NCI-H1930 (cell line): ENCODE results near the gene WASHC1.
"Not testable (repeated sequence)": the region's sequence is repeated elsewhere in the genome, so short reads cannot be mapped to it uniquely, and the experiment has no call there.

Experiments used
- DNase-seq, 2 experiments: peaks; one replicate each; lab custom pipeline; 2025; lab: John Stamatoyannopoulos, UW

The WASHC1 gene

GRCh38 chr9:29356-29755 lies at the start of gene WASHC1:
WASHC1 (minus strand) TSS chr9:29456; CDS start chr9:24999, 4,457 bp downstream.
- not testable (repeated sequence) for DNase-seq

GRCh38 chr9:78333-78732 lies 49.1 kb upstream of the WASHC1 start:
- DNase-seq, result not testable (repeated sequence)

- not testable (repeated sequence) for DNase-seq
These were observed 47.1 kb upstream of the WASHC1 start for GRCh38 chr9:76389-76788.

GRCh38 chr9:73900-74525 lies 44.8 kb upstream of the WASHC1 start:
- not testable (repeated sequence) for DNase-seq

- DNase-seq, result peak in 1 of 2 experiments; percentile 36
These were observed 44.0 kb upstream of the WASHC1 start for GRCh38 chr9:73076-73899.

GRCh38 chr9:63031-63629 lies 33.9 kb upstream of the WASHC1 start:
- not testable (repeated sequence) for DNase-seq

GRCh38 chr9:52678-53077 lies 23.4 kb upstream of the WASHC1 start:
- DNase-seq, result not testable (repeated sequence)

GRCh38 chr9:48190-48842 lies 19.1 kb upstream of the WASHC1 start:
- DNase-seq, result not testable (repeated sequence)

- not testable (repeated sequence) for DNase-seq
These were observed 17.5 kb upstream of the WASHC1 start for GRCh38 chr9:46639-47271.

- not testable (repeated sequence) for DNase-seq
These were observed 16.9 kb upstream of the WASHC1 start for GRCh38 chr9:46164-46563.

GRCh38 chr9:45180-45878 lies 16.1 kb upstream of the WASHC1 start:
- not testable (repeated sequence) for DNase-seq

GRCh38 chr9:44416-44815 lies 15.2 kb upstream of the WASHC1 start:
- DNase-seq, result not testable (repeated sequence)

- not testable (repeated sequence) for DNase-seq
These were observed 14.4 kb upstream of the WASHC1 start for GRCh38 chr9:43636-44035.

GRCh38 chr9:43116-43515 lies 13.9 kb upstream of the WASHC1 start:
- DNase-seq, result not testable (repeated sequence)

- not testable (repeated sequence) for DNase-seq
These were observed 12.6 kb upstream of the WASHC1 start for GRCh38 chr9:41819-42218.

- DNase-seq, result not testable (repeated sequence)
These were observed 12.0 kb upstream of the WASHC1 start for GRCh38 chr9:41261-41676.

- not testable (repeated sequence) for DNase-seq
These were observed 3.1 kb upstream of the WASHC1 start for GRCh38 chr9:32308-32707.

GRCh38 chr9:28775-29174 lies 481 bp downstream of the WASHC1 start:
- DNase-seq, result not testable (repeated sequence)

GRCh38 chr9:21621-22020 lies 7.6 kb downstream of the WASHC1 start:
- not testable (repeated sequence) for DNase-seq

GRCh38 chr9:16875-17274 lies 12.4 kb downstream of the WASHC1 start:
- not testable (repeated sequence) for DNase-seq
